GM18511 (cell line): ENCODE measurements around the gene PRLR.
"Not testable (repeated sequence)": the region's sequence is repeated elsewhere in the genome, so short reads cannot be mapped to it uniquely, and the experiment has no call there.

Experiments
- ATAC-seq: cut with Tn5 transposase; IDR thresholded peaks from one replicate; pipeline ENCODE4 v1.9.1; 2021; ENCODE audit warnings: mild to moderate bottlenecking, moderate library complexity; ENCODE audit not compliant: unreplicated experiment

The PRLR gene

GRCh38 chr5:35045280-35045679 lies 185.0 kb downstream of the PRLR start:
- ATAC-seq = no peak

- no peak for ATAC-seq
Measured at GRCh38 chr5:35044649-35045048, 185.6 kb downstream of the PRLR start.

GRCh38 chr5:35042781-35043180 lies 187.5 kb downstream of the PRLR start:
- no peak for ATAC-seq

- no peak for ATAC-seq
Measured at GRCh38 chr5:35041261-35041660, 189.0 kb downstream of the PRLR start.

GRCh38 chr5:35038891-35039290 lies 191.4 kb downstream of the PRLR start:
- ATAC-seq = no peak

- no peak for ATAC-seq
Measured at GRCh38 chr5:35036536-35036935, 193.8 kb downstream of the PRLR start.

GRCh38 chr5:35035929-35036328 lies 194.4 kb downstream of the PRLR start:
- not testable (repeated sequence) for ATAC-seq

GRCh38 chr5:35035271-35035670 lies 195.0 kb downstream of the PRLR start:
- no peak for ATAC-seq

GRCh38 chr5:35032356-35032755 lies 197.9 kb downstream of the PRLR start:
- no peak for ATAC-seq

GRCh38 chr5:35031276-35031675 lies 199.0 kb downstream of the PRLR start:
- no peak for ATAC-seq

- no peak for ATAC-seq
Measured at GRCh38 chr5:35030426-35031100, 199.7 kb downstream of the PRLR start.

GRCh38 chr5:35029333-35029732 lies 201.0 kb downstream of the PRLR start:
- ATAC-seq = no peak

GRCh38 chr5:35026941-35027340 lies 203.3 kb downstream of the PRLR start:
- ATAC-seq = no peak

GRCh38 chr5:35026280-35026840 lies 203.9 kb downstream of the PRLR start:
- no peak for ATAC-seq

- ATAC-seq = no peak
Measured at GRCh38 chr5:35024911-35025510, 205.3 kb downstream of the PRLR start.

- ATAC-seq = no peak
Measured at GRCh38 chr5:35023391-35024178, 206.7 kb downstream of the PRLR start.

GRCh38 chr5:35016174-35017051 lies 213.9 kb downstream of the PRLR start:
- peak; percentile 82 for ATAC-seq

GRCh38 chr5:35015063-35015462 lies 215.2 kb downstream of the PRLR start:
- no peak for ATAC-seq

GRCh38 chr5:35012796-35013195 lies 217.5 kb downstream of the PRLR start:
- ATAC-seq = no peak

GRCh38 chr5:35012365-35012764 lies 217.9 kb downstream of the PRLR start:
- ATAC-seq = no peak

- no peak for ATAC-seq
Measured at GRCh38 chr5:35010676-35011075, 219.6 kb downstream of the PRLR start.
